ENCODE data around the gene FGD6.

DNA sequence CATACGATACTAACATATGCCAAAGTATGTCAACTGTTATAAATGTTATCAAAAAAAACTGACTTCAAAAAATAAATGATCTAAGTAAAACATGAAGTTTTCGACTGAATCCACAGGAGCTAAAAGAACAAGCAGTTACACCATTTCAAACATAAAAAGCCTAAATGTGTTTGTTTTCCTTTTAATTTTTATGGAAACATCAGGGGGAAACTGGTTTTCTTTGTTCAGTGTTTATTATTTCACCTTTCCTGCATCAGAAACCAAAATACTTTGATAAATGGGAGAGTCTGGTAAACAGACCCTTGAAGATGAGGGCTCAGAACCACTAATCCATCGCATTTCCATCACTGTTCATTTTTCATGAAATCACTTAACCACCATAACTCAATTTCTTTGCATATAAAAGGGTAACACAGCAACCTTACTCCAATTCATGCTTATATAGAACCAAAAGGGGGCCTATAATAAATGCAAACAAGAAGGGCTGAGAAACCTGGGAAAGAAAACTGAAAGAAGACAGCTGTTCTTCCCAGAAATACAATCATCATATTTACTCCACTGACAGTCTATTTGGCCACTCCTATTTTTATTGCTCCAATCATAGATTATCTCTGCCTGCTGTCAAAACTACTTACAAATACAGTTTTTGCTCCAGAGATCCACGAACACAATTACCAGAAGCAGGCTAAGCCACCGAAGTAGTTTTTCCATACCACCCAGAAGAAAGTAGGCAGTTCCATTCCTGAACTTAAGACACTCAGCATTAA, 17.0 kb downstream of the FGD6 start:
- TF ChIP-seq HDGF (IDR thresholded peaks at IDR 0.05; ENCODE audit: borderline replicate concordance), result no peak
- TF ChIP-seq NFRKB (IDR thresholded peaks at IDR 0.05), result no peak
- no peak for TF ChIP-seq ELF4 (IDR thresholded peaks at IDR 0.05)
- no peak for TF ChIP-seq SP1 (IDR thresholded peaks at IDR 0.05)
- TF ChIP-seq FOXK2 (IDR thresholded peaks at IDR 0.05), result no peak
- no peak for TF ChIP-seq FOXM1 (IDR thresholded peaks at IDR 0.05; ENCODE audit: borderline replicate concordance)
- TF ChIP-seq CTBP1 (IDR thresholded peaks at IDR 0.05; ENCODE audit: borderline replicate concordance), result no peak
- TF ChIP-seq ARNT (IDR thresholded peaks at IDR 0.05), result no peak
- TF ChIP-seq FOXA1 (IDR thresholded peaks at IDR 0.05), result no peak
- no peak for TF ChIP-seq LEF1 (IDR thresholded peaks at IDR 0.05; ENCODE audit: borderline replicate concordance)
- no peak for TF ChIP-seq ZNF384 (IDR thresholded peaks at IDR 0.05)
- TF ChIP-seq BHLHE40 (IDR thresholded peaks at IDR 0.05; ENCODE audit: borderline replicate concordance), result no peak
- TF ChIP-seq TARDBP (IDR thresholded peaks at IDR 0.05), result no peak
